K562 (cell line): ENCODE results near the gene HEMGN. TPM values are rescaled to one million over a fixed set of nuclear protein-coding genes. Genes with fewer than 3 reads are reported as not detected.

Source experiments
- CHD1 ChIP-seq: fragments of 200-600 bp; sonication (generic); IDR thresholded peaks from one replicate; pipeline ENCODE4 v1.6.1; 2012; ENCODE audit warnings: mild to moderate bottlenecking, moderate library complexity, low read length, inconsistent platforms
- CTBP1 ChIP-seq: fragments of 450-650 bp; IDR thresholded peaks from 2 replicates; pipeline ENCODE4 v1.6.1; 2016; ENCODE audit warnings: borderline replicate concordance
- DPF2 ChIP-seq: fragments of 450-650 bp; IDR thresholded peaks from 2 replicates; pipeline ENCODE4 v1.6.1; 2016
- HDGF ChIP-seq: fragments of 450-650 bp; IDR thresholded peaks from 2 replicates; pipeline ENCODE4 v1.6.1; 2016
- JUNB ChIP-seq: fragments of 450-650 bp; formaldehyde crosslinking; conservative IDR thresholded peaks from 2 replicates; pipeline ENCODE4 v1.4.0; 2020; ENCODE audit warnings: mild to moderate bottlenecking
- NFIC ChIP-seq: fragments of 450-650 bp; IDR thresholded peaks from 2 replicates; pipeline ENCODE4 v1.6.1; 2017; ENCODE audit warnings: mild to moderate bottlenecking, inconsistent platforms
- SMARCA4 ChIP-seq: fragments of 450-650 bp; IDR thresholded peaks from 2 replicates; pipeline ENCODE4 v1.6.1; 2016
- TAF15 ChIP-seq: fragments of 200-400 bp; formaldehyde crosslinking; IDR thresholded peaks from 2 replicates; pipeline ENCODE4 v1.6.1; 2017; ENCODE audit warnings: mild to moderate bottlenecking, low read depth, low read length, moderate library complexity
- TOE1 ChIP-seq, 2 experiments: fragments of 450-650 bp in 1 of 2; sonication (generic) in 1 of 2; formaldehyde crosslinking in 1 of 2; IDR thresholded peaks; 2 replicates each; pipeline versions ENCODE4 v1.7.1 to v1.8.0; 2016 to 2022; ENCODE audit warnings: borderline replicate concordance in 2 of 2, mild to moderate bottlenecking in 2 of 2, antibody characterized with exemption in 1 of 2, inconsistent platforms in 1 of 2, low read depth in 1 of 2, missing genetic modification reagents in 1 of 2, moderate library complexity in 1 of 2
- XRCC3 ChIP-seq: fragments of 450-650 bp; IDR thresholded peaks from 2 replicates; pipeline ENCODE4 v1.6.1; 2017; ENCODE audit warnings: mild to moderate bottlenecking, moderate library complexity
- ZBED1 ChIP-seq: IDR thresholded peaks from 2 replicates; pipeline ENCODE4 v1.6.1; 2014
- ZC3H11A ChIP-seq: IDR thresholded peaks from 2 replicates; pipeline ENCODE4 v1.6.1; 2012; ENCODE audit warnings: low read depth, low read length, improper control_type of control experiment
- ZEB2 ChIP-seq: fragments of 450-650 bp; IDR thresholded peaks from 2 replicates; pipeline ENCODE4 v1.6.1; 2016
- ZNF174 ChIP-seq: fragments of 250-450 bp; sonication (Bioruptor Pico); IDR thresholded peaks from 2 replicates; pipeline ENCODE4 v1.4.0; 2020; ENCODE audit warnings: mild to moderate bottlenecking
- ZNF41 ChIP-seq: fragments of 250-450 bp; sonication (Bioruptor Pico); conservative IDR thresholded peaks from 2 replicates; pipeline ENCODE4 v1.4.0; 2020; ENCODE audit warnings: mild to moderate bottlenecking
- ZNF592 ChIP-seq: fragments of 450-650 bp; IDR thresholded peaks from 2 replicates; pipeline ENCODE4 v1.6.1; 2017; ENCODE audit warnings: antibody characterized with exemption, mild to moderate bottlenecking
- ZNF668 ChIP-seq: fragments of 250-450 bp; sonication (Bioruptor Pico); IDR thresholded peaks from 2 replicates; pipeline ENCODE4 v1.8.0; 2022; ENCODE audit warnings: mild to moderate bottlenecking, inconsistent platforms
- polyA plus RNA-seq, 8 experiments: library from polyadenylated mRNA; depleted of rRNA in 4 of 8; stranded (reverse) in 5 of 8; unstranded in 3 of 8; fragments of >200 nt; fragmentation: Nextera tagmentation in 2 of 8; fragmentation: Illumina TruSeq in 1 of 8; extraction: Ambion mirVana in 2 of 8; extraction: Trizol in 1 of 8; gene quantifications; 2 replicates each; pipeline versions ENCODE4 v1.2.1 to v1.2.3, GENCODE V29; 2011 to 2014; ENCODE audit warnings: inconsistent platforms in 1 of 8, missing spikeins in 1 of 8
- total RNA-seq, 7 experiments: library from RNA; depleted of rRNA in 6 of 7; stranded (reverse); fragments of >200 nt in 6 of 7; fragmentation: Illumina TruSeq in 2 of 7; extraction: Trizol in 2 of 7; gene quantifications; 2 replicates each; pipeline versions ENCODE4 v1.2.1 to v1.2.3, GENCODE V29; 2011 to 2021; ENCODE audit warnings: low replicate concordance in 1 of 7
- TF ChIP-seq, protein P1 (sequence below): sonication (generic); formaldehyde crosslinking; IDR thresholded peaks from 2 replicates; pipeline ENCODE4 v1.5.0; 2020; ENCODE audit warnings: missing genetic modification reagents
- TF ChIP-seq, protein P2 (sequence below): IDR thresholded peaks from 2 replicates; pipeline ENCODE4 v1.6.1; 2016; ENCODE audit warnings: missing genetic modification characterization, missing compliant biosample characterization
- TF ChIP-seq, protein P3 (sequence below), 2 experiments: fragments of 450-650 bp; conservative IDR thresholded peaks; 2 replicates each; pipeline ENCODE4 v1.6.1; 2017; ENCODE audit warnings: mild to moderate bottlenecking in 2 of 2, moderate library complexity in 2 of 2
- TF ChIP-seq, protein P4 (sequence below): fragments of 250-450 bp; sonication (Bioruptor Pico); IDR thresholded peaks from 2 replicates; pipeline ENCODE4 v1.4.0; 2020; ENCODE audit warnings: borderline replicate concordance

HEMGN gene
- total and polyA plus RNA-seq, 9 of the 15 experiments (the other 6 are each of a cell fraction or from before 2014, with no cell fraction given), result 56.3 to 258 (median 137) TPM

GRCh38 chr9:97936998-97937397 is 974 bp downstream of the HEMGN start (continued):
- TF ChIP-seq ZNF592, result 0 out of 2 replicates have a peak, but pooled peaks have one; percentile 31
- TF ChIP-seq XRCC3, result no peak
- no peak for TF ChIP-seq HDGF
- no peak for TF ChIP-seq ZC3H11A
- no peak for TF ChIP-seq NFIC
- TF ChIP-seq JUNB, result no peak
- TF ChIP-seq, protein P1, sequence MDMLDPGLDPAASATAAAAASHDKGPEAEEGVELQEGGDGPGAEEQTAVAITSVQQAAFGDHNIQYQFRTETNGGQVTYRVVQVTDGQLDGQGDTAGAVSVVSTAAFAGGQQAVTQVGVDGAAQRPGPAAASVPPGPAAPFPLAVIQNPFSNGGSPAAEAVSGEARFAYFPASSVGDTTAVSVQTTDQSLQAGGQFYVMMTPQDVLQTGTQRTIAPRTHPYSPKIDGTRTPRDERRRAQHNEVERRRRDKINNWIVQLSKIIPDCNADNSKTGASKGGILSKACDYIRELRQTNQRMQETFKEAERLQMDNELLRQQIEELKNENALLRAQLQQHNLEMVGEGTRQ (CRISPR knock-in tag), result no peak
- no peak for TF ChIP-seq TAF15
- no peak for TF ChIP-seq ZNF174
- TF ChIP-seq TOE1 (IDR thresholded peaks at IDR 0.05; ENCODE audit: borderline replicate concordance), result no peak
- TF ChIP-seq TOE1 (CRISPR knock-in tag; IDR thresholded peaks at IDR 0.05; ENCODE audit: borderline replicate concordance, low read depth), result no peak
- no peak for TF ChIP-seq DPF2
- TF ChIP-seq ZEB2, result no peak
- TF ChIP-seq ZNF668 (CRISPR knock-in tag), result no peak
- no peak for TF ChIP-seq ZBED1
- TF ChIP-seq SMARCA4, result no peak
- TF ChIP-seq, protein P2, sequence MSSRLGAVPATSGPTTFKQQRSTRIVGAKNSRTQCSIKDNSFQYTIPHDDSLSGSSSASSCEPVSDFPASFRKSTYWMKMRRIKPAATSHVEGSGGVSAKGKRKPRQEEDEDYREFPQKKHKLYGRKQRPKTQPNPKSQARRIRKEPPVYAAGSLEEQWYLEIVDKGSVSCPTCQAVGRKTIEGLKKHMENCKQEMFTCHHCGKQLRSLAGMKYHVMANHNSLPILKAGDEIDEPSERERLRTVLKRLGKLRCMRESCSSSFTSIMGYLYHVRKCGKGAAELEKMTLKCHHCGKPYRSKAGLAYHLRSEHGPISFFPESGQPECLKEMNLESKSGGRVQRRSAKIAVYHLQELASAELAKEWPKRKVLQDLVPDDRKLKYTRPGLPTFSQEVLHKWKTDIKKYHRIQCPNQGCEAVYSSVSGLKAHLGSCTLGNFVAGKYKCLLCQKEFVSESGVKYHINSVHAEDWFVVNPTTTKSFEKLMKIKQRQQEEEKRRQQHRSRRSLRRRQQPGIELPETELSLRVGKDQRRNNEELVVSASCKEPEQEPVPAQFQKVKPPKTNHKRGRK (tag), result no peak
- TF ChIP-seq ZNF41 (CRISPR knock-in tag), result no peak
- no peak for TF ChIP-seq CTBP1
- TF ChIP-seq CHD1, result peak; percentile 20
- TF ChIP-seq, protein P3, sequence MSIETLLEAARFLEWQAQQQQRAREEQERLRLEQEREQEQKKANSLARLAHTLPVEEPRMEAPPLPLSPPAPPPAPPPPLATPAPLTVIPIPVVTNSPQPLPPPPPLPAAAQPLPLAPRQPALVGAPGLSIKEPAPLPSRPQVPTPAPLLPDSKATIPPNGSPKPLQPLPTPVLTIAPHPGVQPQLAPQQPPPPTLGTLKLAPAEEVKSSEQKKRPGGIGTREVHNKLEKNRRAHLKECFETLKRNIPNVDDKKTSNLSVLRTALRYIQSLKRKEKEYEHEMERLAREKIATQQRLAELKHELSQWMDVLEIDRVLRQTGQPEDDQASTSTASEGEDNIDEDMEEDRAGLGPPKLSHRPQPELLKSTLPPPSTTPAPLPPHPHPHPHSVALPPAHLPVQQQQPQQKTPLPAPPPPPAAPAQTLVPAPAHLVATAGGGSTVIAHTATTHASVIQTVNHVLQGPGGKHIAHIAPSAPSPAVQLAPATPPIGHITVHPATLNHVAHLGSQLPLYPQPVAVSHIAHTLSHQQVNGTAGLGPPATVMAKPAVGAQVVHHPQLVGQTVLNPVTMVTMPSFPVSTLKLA (conservative IDR thresholded peaks at IDR 0.05), result peak in 1 of 2 experiments; percentile 26; a peak in 2 of 4 replicates
- TF ChIP-seq, protein P4, sequence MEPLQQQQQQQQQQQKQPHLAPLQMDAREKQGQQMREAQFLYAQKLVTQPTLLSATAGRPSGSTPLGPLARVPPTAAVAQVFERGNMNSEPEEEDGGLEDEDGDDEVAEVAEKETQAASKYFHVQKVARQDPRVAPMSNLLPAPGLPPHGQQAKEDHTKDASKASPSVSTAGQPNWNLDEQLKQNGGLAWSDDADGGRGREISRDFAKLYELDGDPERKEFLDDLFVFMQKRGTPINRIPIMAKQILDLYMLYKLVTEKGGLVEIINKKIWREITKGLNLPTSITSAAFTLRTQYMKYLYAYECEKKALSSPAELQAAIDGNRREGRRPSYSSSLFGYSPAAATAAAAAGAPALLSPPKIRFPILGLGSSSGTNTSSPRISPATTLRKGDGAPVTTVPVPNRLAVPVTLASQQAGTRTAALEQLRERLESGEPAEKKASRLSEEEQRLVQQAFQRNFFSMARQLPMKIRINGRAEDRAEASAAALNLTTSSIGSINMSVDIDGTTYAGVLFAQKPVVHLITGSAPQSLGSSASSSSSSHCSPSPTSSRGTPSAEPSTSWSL (CRISPR knock-in tag), result no peak
